SK-N-SH treated with all-trans-retinoic acid at 6 μM for 48 hours (cell line): ENCODE results near the gene ACOXL.

ENCODE experiments used
- ARNTL ChIP-seq: fragments of 450-650 bp; formaldehyde crosslinking; IDR thresholded peaks from 2 replicates; pipeline ENCODE4 v1.5.0; 2020; ENCODE audit warnings: low read depth, mild to moderate bottlenecking, moderate library complexity, borderline replicate concordance
- BACH2 ChIP-seq: fragments of 250-450 bp; sonication (Bioruptor Pico); IDR thresholded peaks from 2 replicates; pipeline ENCODE4 v1.9.0; 2021; ENCODE audit warnings: mild to moderate bottlenecking, borderline replicate concordance
- CREB5 ChIP-seq: fragments of 250-450 bp; sonication (Bioruptor Pico); IDR thresholded peaks from 2 replicates; pipeline ENCODE4 v1.5.1; 2020; ENCODE audit warnings: low read depth, mild to moderate bottlenecking, moderate library complexity
- CSDC2 ChIP-seq: fragments of 250-450 bp; sonication (Bioruptor Pico); IDR thresholded peaks from 2 replicates; pipeline ENCODE4 v1.5.0; 2020; ENCODE audit warnings: mild to moderate bottlenecking, moderate library complexity
- CSRNP3 ChIP-seq: fragments of 250-450 bp; sonication (Bioruptor Pico); IDR thresholded peaks from 2 replicates; pipeline ENCODE4 v1.5.1; 2021; ENCODE audit warnings: mild to moderate bottlenecking, moderate library complexity
- PATZ1 ChIP-seq: fragments of 250-450 bp; sonication (Bioruptor Pico); IDR thresholded peaks from 2 replicates; pipeline ENCODE4 v1.8.0; 2020; ENCODE audit warnings: mild to moderate bottlenecking, moderate library complexity, borderline replicate concordance
- POU6F1 ChIP-seq: fragments of 250-450 bp; sonication (Bioruptor Pico); IDR thresholded peaks from 2 replicates; pipeline ENCODE4 v1.8.0; 2021; ENCODE audit warnings: low read depth, mild to moderate bottlenecking, moderate library complexity, borderline replicate concordance
- RARB ChIP-seq: fragments of 250-450 bp; sonication (Bioruptor Pico); IDR thresholded peaks from 2 replicates; pipeline ENCODE4 v1.8.0; 2021; ENCODE audit warnings: mild to moderate bottlenecking, moderate library complexity
- TCF4 ChIP-seq: fragments of 250-450 bp; sonication (Bioruptor Pico); IDR thresholded peaks from 2 replicates; pipeline ENCODE4 v1.8.0; 2021; ENCODE audit warnings: mild to moderate bottlenecking, moderate library complexity, borderline replicate concordance
- TSHZ2 ChIP-seq: fragments of 250-450 bp; sonication (Bioruptor Pico); IDR thresholded peaks from 2 replicates; pipeline ENCODE4 v1.5.0; 2020; ENCODE audit warnings: mild to moderate bottlenecking, moderate library complexity
- ZNF565 ChIP-seq: fragments of 450-650 bp; formaldehyde crosslinking; conservative IDR thresholded peaks from 2 replicates; pipeline ENCODE4 v1.5.0; 2020; ENCODE audit warnings: low read depth, mild to moderate bottlenecking, moderate library complexity

GRCh38 chr2:110766291-110766690 lies 33.9 kb downstream of the ACOXL start:
- TF ChIP-seq RARB (CRISPR knock-in tag) (no peak), CSDC2 (CRISPR knock-in tag) (no peak), POU6F1 (CRISPR knock-in tag) (no peak), ARNTL (CRISPR knock-in tag) (no peak), ZNF565 (CRISPR knock-in tag) (no peak), BACH2 (no peak), CSRNP3 (CRISPR knock-in tag) (no peak), TSHZ2 (no peak), PATZ1 (CRISPR knock-in tag) (no peak), CREB5 (CRISPR knock-in tag) (no peak), TCF4 (CRISPR knock-in tag) (no peak)
